HG02852 (cell line): ENCODE data around the gene GALNT10.

Experiments
- ATAC-seq: cut with Tn5 transposase; IDR thresholded peaks from one replicate; pipeline ENCODE4 v1.9.1; 2021; ENCODE audit warnings: mild to moderate bottlenecking, moderate library complexity; ENCODE audit not compliant: unreplicated experiment

GALNT10 gene

DNA sequence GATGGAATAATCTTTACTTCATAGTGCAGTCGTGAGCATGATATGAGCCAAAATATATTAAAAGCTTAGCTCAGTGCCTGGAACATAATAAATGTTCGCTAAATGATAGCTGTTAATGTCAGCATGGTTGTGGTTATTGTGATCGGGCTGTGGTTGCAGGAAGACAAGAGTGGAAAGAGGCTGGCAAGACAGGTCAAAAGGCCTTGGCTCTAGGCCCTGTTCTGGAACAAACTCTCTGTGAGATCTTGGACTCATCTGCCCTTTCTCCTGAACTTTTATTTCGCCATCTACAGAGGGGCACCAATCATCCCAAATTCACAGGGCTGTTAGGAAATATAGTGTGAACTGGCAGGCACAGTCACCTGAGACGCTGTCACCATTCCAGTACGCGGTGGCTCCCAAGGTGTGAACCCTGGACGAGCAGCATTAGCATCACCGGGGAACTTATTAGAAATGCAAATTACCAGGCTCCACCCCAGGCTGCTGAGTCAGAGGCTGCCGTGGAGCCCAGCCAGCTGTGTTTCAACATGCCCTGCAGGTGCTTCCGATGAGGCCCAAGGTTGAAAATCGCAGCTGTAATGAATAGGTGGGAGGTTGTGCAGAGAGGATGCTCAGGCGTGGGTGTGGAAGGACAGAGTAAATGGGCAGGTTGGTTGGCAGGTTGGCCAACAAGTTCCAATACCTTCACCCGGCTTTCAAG, 205.0 kb downstream of the GALNT10 start:
- peak; percentile 91 for ATAC-seq

DNA sequence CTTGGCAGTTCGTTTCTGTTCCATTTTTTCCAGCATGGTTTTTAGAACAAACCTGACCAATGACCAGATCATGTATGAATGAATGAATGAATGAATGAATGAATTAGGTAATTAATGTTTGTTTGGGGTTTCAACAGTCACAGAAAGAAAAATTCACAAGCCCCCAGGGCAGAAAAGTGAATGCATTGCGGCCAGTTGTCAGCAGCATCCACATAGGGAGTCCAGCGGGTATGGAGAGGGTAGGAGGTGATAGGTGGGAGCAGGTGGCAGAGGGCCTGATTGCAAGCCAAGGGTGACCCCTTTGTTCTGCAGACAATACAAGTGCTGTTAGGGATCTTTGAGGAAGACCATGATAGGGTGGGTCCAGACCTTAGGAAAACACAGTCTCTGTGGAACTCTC, 205.6 kb downstream of the GALNT10 start:
- no peak for ATAC-seq

DNA sequence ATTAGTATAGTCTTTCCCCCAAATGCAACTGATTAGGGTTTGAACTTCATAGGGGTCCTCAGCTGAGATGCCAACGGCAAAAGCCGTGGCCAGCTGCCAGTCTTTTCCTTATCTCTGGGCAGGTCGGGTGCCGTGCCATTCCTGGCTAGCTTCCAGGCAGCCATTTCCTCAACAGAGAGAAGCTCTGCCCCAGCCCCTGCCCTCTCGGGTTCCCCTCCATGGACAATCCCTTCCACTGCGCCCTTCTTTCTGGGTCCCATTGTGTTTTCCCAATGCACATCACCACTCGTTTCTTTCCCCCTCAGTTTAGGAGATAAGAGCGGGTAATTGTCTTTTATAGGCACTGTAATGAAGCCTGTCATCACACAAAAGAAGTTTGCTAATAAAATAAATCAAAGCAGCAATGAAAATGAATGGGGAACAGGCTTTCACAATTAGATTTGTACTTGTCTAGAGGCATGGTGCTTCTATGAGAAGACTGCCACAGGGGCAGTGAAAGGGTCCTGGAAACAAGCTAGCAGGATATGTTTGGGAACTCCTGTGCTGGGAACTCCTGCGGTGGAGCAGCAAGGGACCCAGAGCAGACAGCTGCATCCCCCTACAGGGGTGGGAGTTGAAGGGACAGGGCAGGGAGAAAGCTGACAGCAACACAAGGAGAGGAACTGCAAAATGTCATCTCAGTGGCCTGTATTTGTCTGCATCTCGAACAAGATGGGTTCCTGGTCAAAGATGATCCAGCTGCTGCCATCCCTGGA, 207.3 kb downstream of the GALNT10 start:
- no peak for ATAC-seq

DNA sequence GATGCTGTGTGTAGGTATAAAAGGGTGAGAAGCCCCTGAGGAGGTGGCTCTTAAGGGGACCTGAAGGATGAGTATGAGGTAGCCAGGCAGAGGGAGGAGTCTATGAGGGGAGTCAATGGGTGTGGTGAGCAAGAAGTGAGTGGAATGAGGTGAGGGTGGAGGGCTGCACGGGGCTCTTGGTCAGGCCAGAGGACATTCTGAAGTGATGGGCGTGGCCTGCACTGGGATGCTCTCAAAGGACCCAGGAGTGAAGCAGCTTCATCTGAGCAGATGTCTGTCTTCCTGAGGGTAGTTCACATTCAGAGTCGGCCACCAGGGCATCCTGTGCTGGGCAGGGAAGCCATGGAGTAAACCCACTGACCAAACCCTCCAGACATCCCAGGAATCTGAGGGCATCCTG, 210.1 kb downstream of the GALNT10 start:
- no peak for ATAC-seq

DNA sequence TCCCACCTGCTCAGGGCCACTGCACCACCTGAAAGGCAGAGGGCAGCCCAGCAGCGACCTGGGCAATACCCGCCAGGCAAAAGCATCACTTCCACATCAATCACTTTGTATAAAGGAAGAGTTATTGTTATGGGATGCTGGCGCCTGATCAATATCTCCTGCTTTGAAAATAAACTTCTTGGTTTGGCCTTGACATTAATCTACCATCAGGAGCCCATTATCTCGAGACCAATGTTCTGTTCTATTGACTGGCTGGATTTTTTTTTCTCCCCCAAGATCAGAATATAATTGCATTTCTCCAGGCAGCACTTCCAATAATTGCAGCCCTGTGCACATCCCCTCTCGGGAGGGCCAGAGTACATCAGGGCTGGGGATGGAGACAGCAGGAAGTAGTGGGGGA, 210.8 kb downstream of the GALNT10 start:
- no peak for ATAC-seq

DNA sequence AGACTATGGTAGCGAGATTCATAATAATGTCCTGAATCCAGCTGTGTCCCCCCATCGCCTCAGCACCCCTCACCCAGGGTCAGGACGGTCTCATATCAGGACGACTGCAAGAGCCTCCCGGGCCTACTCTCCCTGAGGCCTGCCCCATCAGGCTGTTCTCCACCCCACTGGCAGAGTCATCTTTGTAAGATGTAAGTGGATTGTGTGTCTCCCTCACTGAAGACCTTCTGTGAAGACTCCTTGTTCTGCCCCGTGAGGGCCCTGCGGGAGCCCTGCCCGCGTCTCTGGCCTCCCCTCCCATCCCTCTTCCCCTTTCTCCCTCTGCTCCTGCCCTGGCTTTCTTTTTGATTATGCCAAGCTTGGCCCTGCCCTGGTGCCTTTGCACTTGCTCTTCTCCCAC, 211.4 kb downstream of the GALNT10 start:
- no peak for ATAC-seq

DNA sequence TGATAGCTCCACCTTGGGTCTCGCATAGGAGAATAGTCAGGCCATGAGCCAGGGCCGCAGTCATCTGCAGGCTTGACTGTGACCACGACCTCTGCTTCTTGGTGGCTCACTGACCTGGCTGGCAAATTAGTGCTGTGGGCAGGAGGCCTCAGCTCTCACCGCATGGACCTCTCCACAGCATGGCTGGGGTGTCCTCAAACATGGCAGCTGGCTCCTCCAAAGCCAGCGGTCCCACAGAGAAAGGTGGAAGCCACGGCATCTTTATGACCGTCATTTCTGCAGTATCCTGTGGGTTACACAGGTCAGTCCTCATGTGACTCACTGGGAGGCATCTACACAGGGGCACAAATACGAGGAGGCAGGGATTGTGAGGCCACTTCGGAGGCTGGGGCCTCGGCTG, 212.1 kb downstream of the GALNT10 start:
- ATAC-seq = no peak

DNA sequence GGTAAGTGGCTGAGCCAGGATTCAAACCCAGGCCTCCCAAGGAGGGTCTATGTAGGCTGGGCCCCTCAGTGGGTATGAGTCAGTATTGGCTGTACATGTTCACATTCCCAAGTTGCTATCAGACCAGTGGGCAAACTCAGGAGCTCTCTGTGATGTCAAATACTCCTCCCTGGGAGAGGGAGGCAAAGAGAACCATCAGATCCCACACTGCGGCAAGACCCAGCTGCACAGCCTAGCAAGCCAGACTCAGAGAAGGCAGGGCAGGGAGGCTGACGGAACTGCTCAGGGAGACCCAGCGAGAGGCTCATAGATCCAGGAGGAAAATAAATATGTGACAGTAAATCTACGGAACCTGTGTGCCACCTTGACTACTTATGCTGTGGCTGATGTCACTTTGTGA, 212.7 kb downstream of the GALNT10 start:
- ATAC-seq = no peak

DNA sequence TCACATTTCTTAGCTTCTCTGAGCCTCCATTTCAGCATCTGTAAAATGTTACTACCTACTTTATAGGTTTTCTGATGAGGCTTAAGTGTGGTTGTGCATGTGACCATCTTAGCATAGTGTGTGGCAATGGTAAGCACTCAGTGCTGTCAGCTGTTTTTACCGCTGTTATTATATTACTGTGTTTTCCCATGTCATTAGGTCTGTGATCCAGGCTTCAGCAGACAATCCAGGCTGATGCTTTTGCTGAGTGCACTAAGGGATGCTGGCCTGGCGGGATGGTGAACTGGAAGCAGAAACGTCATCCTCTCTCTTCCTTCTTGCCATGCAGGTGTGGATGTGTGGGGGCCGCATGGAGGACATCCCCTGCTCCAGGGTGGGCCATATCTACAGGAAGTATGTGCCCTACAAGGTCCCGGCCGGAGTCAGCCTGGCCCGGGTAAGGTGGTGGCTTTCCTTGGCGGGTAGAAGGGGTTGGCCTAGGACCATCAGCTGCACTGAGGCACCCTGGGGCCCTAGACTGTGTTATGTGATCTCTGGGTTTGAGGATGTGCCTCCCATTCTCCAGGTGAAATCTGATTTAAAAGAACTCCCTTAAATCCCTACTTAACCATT, 213.3 kb downstream of the GALNT10 start:
- no peak for ATAC-seq

DNA sequence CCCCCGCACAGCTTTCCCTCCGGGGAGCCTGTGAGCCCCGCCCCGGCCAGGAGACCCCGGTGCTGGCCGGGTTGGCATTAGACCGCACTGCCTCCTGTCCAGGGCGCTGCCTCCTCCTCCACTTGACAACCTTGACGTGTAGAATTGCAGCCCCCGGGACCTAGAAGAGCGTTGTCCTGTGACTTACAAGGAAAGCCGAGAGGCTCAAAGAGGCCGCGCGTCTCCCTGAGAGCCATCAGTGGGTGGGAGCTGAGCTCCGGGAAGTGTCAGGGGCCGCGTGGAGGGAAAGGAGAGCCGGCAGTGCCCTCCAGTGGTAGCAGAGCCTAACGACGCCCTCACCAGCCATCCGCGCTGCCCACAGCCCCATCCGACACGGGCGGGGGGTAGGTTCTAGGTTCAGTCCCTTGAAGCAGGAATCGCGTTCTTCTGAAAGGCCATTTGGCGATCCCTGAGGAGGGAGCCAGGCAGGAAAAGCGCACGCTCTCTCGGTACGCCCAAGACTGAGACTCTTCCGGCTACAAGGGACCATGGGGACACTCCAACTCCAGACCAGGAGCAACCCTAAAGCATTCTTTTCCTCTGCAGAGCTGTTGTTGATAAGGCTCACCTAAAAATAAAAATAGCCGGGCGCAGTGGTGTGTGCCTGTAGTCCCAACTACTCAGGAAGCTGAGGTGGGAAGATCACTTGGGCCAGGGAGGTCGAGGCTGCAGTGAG, 214.7 kb downstream of the GALNT10 start:
- peak; percentile 96 for ATAC-seq

DNA sequence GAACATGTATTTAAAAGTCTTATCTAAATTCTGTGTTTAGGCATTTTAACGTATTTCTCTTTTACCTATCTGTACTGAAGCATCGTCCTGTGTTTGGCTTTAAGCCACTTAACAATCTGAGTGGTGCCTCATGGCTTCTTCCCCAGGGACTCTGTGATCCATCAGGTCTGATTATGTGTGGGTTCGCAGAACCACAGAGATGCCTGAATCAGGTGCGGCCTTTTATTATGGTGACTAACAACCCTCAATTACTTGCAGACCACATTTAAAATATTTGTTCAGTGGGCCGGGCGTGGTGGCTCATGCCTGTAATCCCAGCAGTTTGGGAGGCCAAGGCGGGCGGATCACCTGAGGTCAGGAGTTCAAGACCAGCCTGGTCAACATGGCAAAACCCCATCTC, 215.7 kb downstream of the GALNT10 start:
- no peak for ATAC-seq

DNA sequence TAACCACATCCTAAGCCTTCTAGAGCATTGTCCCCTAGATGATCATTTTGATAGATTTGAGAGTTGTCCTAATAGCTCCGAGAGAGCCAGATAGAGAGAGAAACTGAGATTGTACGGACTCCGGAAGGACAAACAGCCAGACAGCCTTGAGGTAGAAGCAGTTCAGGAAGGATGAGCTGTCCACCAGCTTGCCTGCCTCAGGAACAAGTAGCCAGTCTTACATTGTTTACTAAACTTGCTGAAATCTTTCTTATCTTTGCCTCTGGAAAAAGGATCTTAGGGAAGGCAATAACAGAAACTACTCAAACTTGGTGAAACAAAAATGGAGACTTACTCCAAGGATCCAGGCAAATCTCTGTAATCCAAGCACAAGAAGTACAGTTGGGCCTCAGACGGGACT, 216.3 kb downstream of the GALNT10 start:
- ATAC-seq = no peak

DNA sequence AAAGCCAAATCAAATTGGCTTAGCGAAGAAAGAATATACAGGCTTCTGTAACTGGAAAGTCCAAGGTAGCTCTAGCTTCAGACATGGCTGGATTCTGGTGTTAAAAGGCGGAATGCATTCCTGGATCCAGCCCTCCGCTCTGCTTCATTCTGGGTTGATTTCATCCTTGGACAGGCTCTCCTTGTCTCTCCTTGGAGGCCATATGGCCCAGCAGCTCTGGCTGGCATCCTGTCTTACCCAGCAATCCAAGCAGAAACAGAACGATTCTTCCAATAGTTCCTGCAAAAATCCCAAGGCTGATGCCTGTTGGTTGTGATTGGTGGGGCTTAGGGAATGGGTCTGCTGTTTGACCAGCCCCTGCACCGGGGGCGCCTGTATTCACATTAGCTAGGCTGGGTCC, 218.3 kb downstream of the GALNT10 start:
- ATAC-seq = no peak

DNA sequence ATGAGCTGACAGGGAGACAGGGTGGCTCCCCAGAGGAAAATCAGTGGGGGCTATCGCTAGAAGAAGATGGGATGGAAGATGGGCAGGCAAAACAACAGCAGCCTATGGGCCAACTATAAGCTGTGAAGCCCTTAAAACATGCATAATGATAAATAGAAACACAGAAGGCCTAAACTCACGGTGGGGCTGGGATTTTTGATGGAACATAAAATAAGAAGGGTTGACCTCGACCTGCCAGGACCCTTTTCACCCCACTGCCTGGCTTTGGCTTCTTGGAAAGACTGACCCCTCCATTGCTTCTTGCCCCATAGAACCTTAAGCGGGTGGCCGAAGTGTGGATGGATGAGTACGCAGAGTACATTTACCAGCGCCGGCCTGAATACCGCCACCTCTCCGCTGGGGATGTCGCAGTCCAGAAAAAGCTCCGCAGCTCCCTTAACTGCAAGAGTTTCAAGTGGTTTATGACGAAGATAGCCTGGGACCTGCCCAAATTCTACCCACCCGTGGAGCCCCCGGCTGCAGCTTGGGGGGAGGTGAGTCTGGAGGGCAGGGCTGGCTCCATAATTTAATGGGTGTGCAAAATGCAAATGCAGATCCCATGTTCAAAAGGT, 218.8 kb downstream of the GALNT10 start:
- ATAC-seq = no peak

DNA sequence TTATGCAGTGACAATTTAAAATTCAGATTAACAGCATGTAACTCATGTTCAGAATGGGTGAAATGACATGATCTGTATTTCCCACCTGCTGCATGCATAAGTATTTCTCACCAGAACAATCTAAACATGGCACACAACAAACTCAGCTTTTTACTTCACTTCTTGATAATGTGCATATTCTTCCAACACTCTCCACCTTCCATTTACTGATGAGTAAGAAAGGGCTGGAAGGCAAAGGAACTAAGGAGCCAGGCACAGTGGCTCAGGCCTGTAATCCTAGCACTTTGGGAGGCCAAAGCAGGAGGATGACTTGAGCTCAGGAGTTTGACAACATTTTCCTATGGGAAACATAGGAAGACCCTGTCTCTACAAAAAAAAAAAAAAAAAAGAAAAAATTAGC, 219.5 kb downstream of the GALNT10 start:
- ATAC-seq = no peak

DNA sequence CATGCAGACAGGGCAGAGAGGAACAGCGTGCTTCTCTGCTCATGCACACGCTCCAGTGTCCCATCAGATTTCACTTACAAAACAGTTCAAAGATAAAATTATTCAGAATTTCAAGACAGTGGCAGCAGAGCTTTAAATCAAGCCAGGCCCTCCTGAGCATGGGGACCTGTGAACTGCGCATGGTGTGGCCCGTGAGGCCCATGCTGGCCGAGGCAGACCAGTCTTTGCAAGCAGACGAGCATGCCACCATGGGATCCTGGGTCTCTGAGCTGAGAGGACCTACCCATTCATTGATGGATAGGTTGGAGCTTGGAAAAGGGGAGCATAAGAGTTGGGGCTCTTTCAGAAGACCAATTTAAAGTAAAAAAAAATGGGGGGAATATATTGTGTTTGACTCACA, 220.3 kb downstream of the GALNT10 start:
- ATAC-seq = no peak

DNA sequence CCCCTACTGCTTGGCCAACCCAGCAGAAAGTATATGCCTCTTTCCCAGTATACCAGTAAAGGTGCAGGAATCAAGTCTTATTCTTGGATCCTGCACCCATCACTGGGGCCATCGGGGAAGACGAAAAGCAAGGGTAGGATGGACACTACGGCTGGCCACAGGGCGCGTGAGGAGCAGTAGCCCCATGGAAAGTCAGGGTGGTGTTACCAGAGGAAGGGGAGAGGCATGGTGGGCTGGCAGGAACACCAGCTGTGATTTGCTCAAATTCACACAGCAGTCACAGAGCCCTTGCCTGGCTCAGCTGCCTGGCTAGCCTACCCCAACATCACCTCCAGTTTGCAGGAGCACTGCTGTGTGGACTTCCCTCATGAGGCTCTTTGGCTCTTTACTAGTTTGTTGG, 220.8 kb downstream of the GALNT10 start:
- ATAC-seq = no peak

DNA sequence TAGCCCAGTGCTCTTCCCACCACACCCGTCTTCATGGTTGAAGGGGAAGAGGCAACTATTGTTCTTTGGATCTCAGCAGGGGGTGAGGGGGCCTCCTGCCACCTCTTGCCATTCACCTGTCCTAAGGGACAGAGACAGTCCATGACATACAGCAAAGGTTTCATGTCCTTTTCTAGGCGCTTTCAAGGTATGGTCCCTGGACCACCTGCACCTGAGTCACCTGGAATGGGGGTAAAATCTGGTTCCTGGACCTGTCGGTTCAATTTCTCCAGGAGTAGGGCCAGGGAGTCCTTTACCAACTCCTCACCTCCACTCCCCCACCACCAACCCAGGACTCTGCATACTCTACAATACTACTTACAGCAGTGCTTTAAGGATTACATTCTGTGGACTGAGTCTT, 221.8 kb downstream of the GALNT10 start:
- ATAC-seq = no peak

DNA sequence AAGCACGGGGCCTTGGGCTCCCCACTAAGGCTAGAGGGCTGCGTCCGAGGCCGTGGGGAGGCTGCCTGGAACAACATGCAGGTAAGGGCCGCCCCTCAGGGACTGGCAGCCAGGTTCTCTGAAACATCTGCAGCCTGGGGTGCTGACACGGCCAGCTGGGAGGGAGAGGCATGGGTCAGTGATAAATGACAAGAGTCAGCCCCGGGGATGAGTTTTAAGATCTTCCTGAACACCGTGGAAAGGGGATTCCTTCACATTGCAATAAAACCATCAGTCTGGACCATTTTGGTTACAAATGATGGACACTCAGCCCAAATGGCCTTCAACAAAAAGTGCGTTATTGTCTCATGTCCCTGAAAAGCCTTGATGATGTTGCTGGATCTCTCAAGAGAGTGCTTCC, 222.4 kb downstream of the GALNT10 start:
- no peak for ATAC-seq

DNA sequence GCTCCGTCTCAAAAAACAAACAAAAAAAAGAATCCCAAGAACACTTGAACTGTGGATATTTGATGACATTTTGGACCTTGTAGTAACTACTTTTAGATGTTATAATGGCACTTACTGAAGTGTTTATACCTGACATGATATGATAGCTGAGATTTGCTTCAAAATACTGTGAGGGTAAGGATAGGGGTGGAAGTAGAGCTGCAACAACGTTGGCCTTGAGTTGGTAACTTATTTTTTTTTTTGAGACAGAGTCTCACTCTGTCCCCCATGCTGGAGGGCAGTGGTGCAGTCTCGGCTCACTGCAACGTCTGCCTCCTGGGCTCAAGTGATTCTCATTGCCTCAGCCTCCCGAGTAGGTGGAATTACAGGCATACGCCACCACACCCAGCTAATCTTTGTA, 224.6 kb downstream of the GALNT10 start:
- no peak for ATAC-seq

DNA sequence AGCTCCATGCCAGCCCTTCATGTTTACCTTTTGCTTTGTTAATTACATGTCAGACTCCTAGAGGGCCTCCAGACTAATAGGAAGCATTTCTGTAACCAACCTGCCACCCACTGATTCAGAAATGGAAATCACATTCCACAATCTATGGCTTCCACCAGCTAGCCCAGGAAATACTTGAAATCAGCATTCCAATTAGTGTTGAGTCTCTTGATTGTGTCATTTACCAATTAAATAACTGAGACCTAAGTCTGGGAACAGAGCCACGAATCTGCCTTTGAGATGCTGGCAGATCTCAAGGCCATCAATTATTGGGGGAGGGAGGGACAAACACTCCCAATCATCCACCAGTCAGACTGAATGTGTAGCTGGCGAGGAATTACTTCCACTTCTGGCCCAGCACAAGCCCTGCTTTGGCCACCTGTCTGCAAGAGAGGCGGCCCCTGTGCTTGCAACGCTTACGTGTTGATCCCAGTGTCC, 227.8 kb downstream of the GALNT10 start:
- ATAC-seq = no peak
